HepG2 (cell line): Measurements from ENCODE around the gene NFAT5. TPM values are rescaled to one million over a fixed set of nuclear protein-coding genes. Genes with fewer than 3 reads are reported as not detected.
A peak's percentile ranks its signal among the peaks of the same experiment; 100 is the strongest.

Source experiments
- ATAC-seq: fragments of 200-7000 bp; cut with Tn5 transposase; 3 replicates; pipeline ENCODE4 v1.9.1; 2020; ENCODE audit warnings: mild to moderate bottlenecking, moderate library complexity
- BruUV-seq: library from RNA; stranded (reverse); fragments of 400-500 nt; replicated peaks from 2 replicates; lab custom pipeline; 2021; lab: Mats Ljungman, UMichigan
- CTCF ChIA-PET: fragments of 300-600 bp; formaldehyde crosslinking; extraction: SDS; loops from one replicate; lab custom pipeline; 2021; ENCODE audit warnings: low total read pairs, inconsistent platforms, low intra/inter-chr PET ratio; lab: Yijun Ruan, JAX
- POLR2A ChIA-PET: fragments of 350-600 bp; sonication (Branson Sonifier 250); formaldehyde crosslinking; loops from one replicate; lab custom pipeline; 2020; ENCODE audit warnings: antibody characterized with exemption, inconsistent platforms; lab: Yijun Ruan, JAX
- DNase-seq: peaks from one replicate; pipeline ENCODE4 v3.0.0-alpha.2; 2015; ENCODE audit warnings: low spot score
- FAIRE-seq: peaks from 3 replicates; lab custom pipeline; 2011; peaks lifted over from hg19 to GRCh38; lab: Jason Lieb, UNC
- H2AFZ ChIP-seq: one replicate; pipeline ENCODE4 v1.6.1; 2011; ENCODE audit warnings: low read length, inconsistent platforms
- H3K27ac ChIP-seq: fragments of 300-600 bp; 3 replicates; pipeline ENCODE4 v1.8.0; 2011; ENCODE audit warnings: mixed run types, mild to moderate bottlenecking, mixed read lengths, low read length, inconsistent platforms; ENCODE audit not compliant: insufficient read depth; ENCODE audit errors: extremely low read length
- H3K27me3 ChIP-seq, 2 experiments: fragments of 200-600 bp in 1 of 2; 2 replicates in 1 of 2; 3 replicates in 1 of 2; pipeline versions ENCODE4 v1.6.0 to v1.8.0; 2011; ENCODE audit warnings: low read length in 2 of 2, mild to moderate bottlenecking in 2 of 2, moderate library complexity in 2 of 2, inconsistent platforms in 1 of 2; ENCODE audit not compliant: insufficient read depth in 2 of 2, control insufficient read depth in 1 of 2
- H3K36me3 ChIP-seq, 2 experiments: fragments of 200-600 bp in 1 of 2; replicated peaks in 1 of 2; 2 replicates in 1 of 2; 3 replicates in 1 of 2; pipeline versions ENCODE4 v1.5.1 to v1.8.0; 2011; ENCODE audit warnings: low read length in 2 of 2, inconsistent platforms in 1 of 2; ENCODE audit not compliant: insufficient read depth in 2 of 2, control insufficient read depth in 1 of 2
- H3K4me1 ChIP-seq: 2 replicates; pipeline ENCODE4 v1.5.1; 2012; ENCODE audit warnings: low read length, inconsistent platforms; ENCODE audit not compliant: insufficient read depth
- H3K4me2 ChIP-seq: 2 replicates; pipeline ENCODE4 v1.6.0; 2011; ENCODE audit warnings: low read depth, low read length, inconsistent platforms
- H3K4me3 ChIP-seq, 3 experiments: fragments of 200-600 bp in 1 of 3; sonication (generic), shearing (Covaris generic) in 1 of 3; replicated peaks in 1 of 3; 2 replicates each; pipeline ENCODE4 v1.5.1; 2011 to 2016; ENCODE audit warnings: low read length in 3 of 3, inconsistent platforms in 2 of 3, low read depth in 2 of 3, mild to moderate bottlenecking in 2 of 3, control low read depth in 1 of 3, mixed read lengths in 1 of 3; ENCODE audit not compliant: insufficient read depth in 1 of 3
- H3K79me2 ChIP-seq: one replicate; pipeline ENCODE4 v1.6.1; 2011; ENCODE audit warnings: low read length, inconsistent platforms; ENCODE audit not compliant: insufficient read depth
- H3K9ac ChIP-seq: 2 replicates; pipeline ENCODE4 v1.6.0; 2011; ENCODE audit warnings: mild to moderate bottlenecking, low read depth, low read length, inconsistent platforms; ENCODE audit not compliant: insufficient read depth
- H3K9me3 ChIP-seq: 2 replicates; pipeline ENCODE4 v1.5.1; 2012; ENCODE audit warnings: mild to moderate bottlenecking, low read length
- H4K20me1 ChIP-seq: 2 replicates; pipeline ENCODE4 v1.6.0; 2011; ENCODE audit warnings: inconsistent platforms, mild to moderate bottlenecking, low read length, moderate library complexity; ENCODE audit not compliant: insufficient read depth
- CCDC6 ChIP-seq: sonication (generic); formaldehyde crosslinking; IDR thresholded peaks from 2 replicates; pipeline ENCODE4 v1.8.1; 2022; ENCODE audit warnings: mild to moderate bottlenecking, missing genetic modification reagents, moderate library complexity
- CHD4 ChIP-seq: fragments of 200-600 bp; sonication (generic); IDR thresholded peaks from 2 replicates; pipeline ENCODE4 v1.7.0; 2017; ENCODE audit warnings: mild to moderate bottlenecking, low read length, borderline replicate concordance
- EP300 ChIP-seq, 3 experiments: sonication (generic) in 1 of 3; formaldehyde crosslinking in 1 of 3; IDR thresholded peaks; 2 replicates each; pipeline versions ENCODE4 v1.5.1 to v1.6.1; 2011 to 2020; ENCODE audit warnings: low read depth in 2 of 3, low read length in 2 of 3, borderline replicate concordance in 1 of 3, improper control_type of control experiment in 1 of 3, mild to moderate bottlenecking in 1 of 3, missing genetic modification reagents in 1 of 3, moderate library complexity in 1 of 3
- ISX ChIP-seq: sonication (generic); formaldehyde crosslinking; conservative IDR thresholded peaks from 2 replicates; pipeline ENCODE4 v1.5.0; 2020; ENCODE audit warnings: missing genetic modification reagents
- PBX2 ChIP-seq: IDR thresholded peaks from 2 replicates; pipeline ENCODE4 v1.6.1; 2016; ENCODE audit warnings: control low read depth
- SATB2 ChIP-seq: sonication (generic); formaldehyde crosslinking; IDR thresholded peaks from 2 replicates; pipeline ENCODE4 v1.5.0; 2020; ENCODE audit warnings: missing genetic modification reagents
- TBL1XR1 ChIP-seq: fragments of 150-350 bp; IDR thresholded peaks from 2 replicates; pipeline ENCODE4 v1.6.1; 2014; ENCODE audit warnings: borderline replicate concordance, low read length; ENCODE audit not compliant: partially characterized antibody
- ZMYM2 ChIP-seq: sonication (generic); formaldehyde crosslinking; IDR thresholded peaks from 2 replicates; pipeline ENCODE4 v1.8.0; 2022; ENCODE audit warnings: mild to moderate bottlenecking, missing genetic modification reagents
- ZNF629 ChIP-seq: sonication (generic); formaldehyde crosslinking; conservative IDR thresholded peaks from 2 replicates; pipeline ENCODE4 v1.5.0; 2020; ENCODE audit warnings: missing genetic modification reagents
- ZNF777 ChIP-seq: sonication (generic); formaldehyde crosslinking; IDR thresholded peaks from 2 replicates; pipeline ENCODE4 v1.4.0; 2020; ENCODE audit warnings: missing genetic modification reagents
- ZNF782 ChIP-seq: sonication (generic); formaldehyde crosslinking; IDR thresholded peaks from 2 replicates; pipeline ENCODE4 v1.4.0; 2020; ENCODE audit warnings: missing genetic modification reagents, mild to moderate bottlenecking, borderline replicate concordance
- ZNF816 ChIP-seq: sonication (generic); formaldehyde crosslinking; IDR thresholded peaks from 2 replicates; pipeline ENCODE4 v1.8.0; 2022; ENCODE audit warnings: missing genetic modification reagents, mild to moderate bottlenecking, borderline replicate concordance
- ZSCAN20 ChIP-seq: sonication (generic); formaldehyde crosslinking; IDR thresholded peaks from 2 replicates; pipeline ENCODE4 v1.4.0; 2020; ENCODE audit warnings: missing genetic modification reagents, mild to moderate bottlenecking, borderline replicate concordance
- ZSCAN30 ChIP-seq: sonication (generic); formaldehyde crosslinking; IDR thresholded peaks from 2 replicates; pipeline ENCODE4 v1.5.0; 2020; ENCODE audit warnings: mild to moderate bottlenecking, missing genetic modification reagents
- WGBS: methylation state at CpG from one replicate; pipeline ENCODE4 v1.1.6; 2017; ENCODE audit warnings: low lambda C conversion rate; 5-methylcytosine and 5-hydroxymethylcytosine counted together
- in situ Hi-C: cut with HindIII; loops from 2 replicates; pipeline ENCODE4 v1.10.0; 2017; ENCODE audit warnings: low pct_unique_long_range_greater_than_20kb; ENCODE audit not compliant: extremely low pct_ligation_motif_present
- intact Hi-C: fragments of 100-400 bp; cut with micrococcal nuclease; formaldehyde crosslinking; loops from one replicate; pipeline ENCODE4 v1.10.0; 2022; ENCODE audit not compliant: unreplicated experiment
- polyA plus RNA-seq, 8 experiments: library from polyadenylated mRNA; depleted of rRNA in 3 of 8; stranded (reverse) in 7 of 8; unstranded in 1 of 8; fragments of >200 nt; fragmentation: Illumina TruSeq in 4 of 8; extraction: Trizol in 4 of 8; gene quantifications; 2 replicates each; pipeline versions ENCODE4 v1.2.1 to v1.2.3, GENCODE V29; 2011 to 2016; ENCODE audit warnings: low read depth in 4 of 8, missing spikeins in 1 of 8, mixed read lengths in 1 of 8; ENCODE audit not compliant: insufficient read depth in 1 of 8
- total RNA-seq, 5 experiments: library from RNA; depleted of rRNA; stranded (reverse); fragments of >200 nt; fragmentation: Illumina TruSeq; extraction: Trizol; gene quantifications; 2 replicates each; pipeline ENCODE4 v1.2.3, GENCODE V29; 2016; ENCODE audit warnings: low read depth in 1 of 5
- TF ChIP-seq, protein P1 (sequence below): sonication (generic); formaldehyde crosslinking; IDR thresholded peaks from 2 replicates; pipeline ENCODE4 v1.5.0; 2020; ENCODE audit warnings: missing genetic modification reagents

Gene NFAT5
- total and polyA plus RNA-seq, 2 of the 13 experiments (the other 11 are each of a cell fraction or from before 2014, with no cell fraction given): 20.5 to 54.3 TPM

DNA sequence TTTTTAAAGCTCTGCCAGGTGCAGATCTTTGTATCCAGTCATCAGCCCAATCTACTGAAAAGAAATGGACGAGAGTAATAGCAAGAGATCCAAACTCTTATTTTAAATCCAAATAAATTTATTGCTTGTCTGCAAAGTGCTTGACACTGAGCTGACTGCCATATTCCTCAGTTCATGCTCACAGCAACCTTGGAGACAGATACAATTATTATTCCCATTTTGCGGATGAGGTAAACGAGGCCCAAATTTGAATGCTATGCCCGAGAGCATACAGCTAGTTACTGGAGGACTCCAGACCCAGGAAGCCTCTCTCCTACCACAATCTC is 188.3 kb downstream of the NFAT5 start:
- Histone ChIP-seq H3K79me2 (peaks cover 49% of the 10 kb centered on the region), H3K36me3 (peaks cover 7 to 32% of the 10 kb centered on the region in 2 experiments), H3K27me3 (peaks cover 0 to 5% of the 10 kb centered on the region in 2 experiments; a peak in 1 of 5 replicates), H3K9ac (peak overlapping the region; percentile 98), H3K4me3 (peak overlapping the region; percentile 96 to 100 (median 100)), H4K20me1 (no peaks in the 10 kb centered on the region), H3K4me1 (peaks cover 40% of the 10 kb centered on the region), H3K27ac (peak overlapping the region; percentile 74), H3K4me2 (peak overlapping the region; percentile 82), H2AFZ (no peak overlapping the region), H3K9me3 (no peaks in the 10 kb centered on the region)
- TF ChIP-seq ZNF629 (CRISPR knock-in tag) (peak; percentile 98), ZNF777 (no peak), ZNF782 (CRISPR knock-in tag) (0 out of 2 replicates have a peak, but pooled peaks have one; percentile 1), ZMYM2 (CRISPR knock-in tag) (peak; percentile 40; the same call in 1 of the 2 replicates), PBX2 (CRISPR knock-in tag) (no peak), ISX (CRISPR knock-in tag) (0 out of 2 replicates have a peak, but pooled peaks have one; percentile 16), TBL1XR1 (no peak), ZSCAN20 (CRISPR knock-in tag) (peak; percentile 24; the same call in 1 of the 2 replicates), SATB2 (0 out of 2 replicates have a peak, but pooled peaks have one; percentile 29), EP300 (IDR thresholded peaks at IDR 0.05; ENCODE audit: low read depth in 2 of 2, low read length in 2 of 2) (no peak), EP300 (CRISPR knock-in tag; IDR thresholded peaks at IDR 0.05; ENCODE audit: borderline replicate concordance) (no peak), ZNF816 (CRISPR knock-in tag) (0 out of 2 replicates have a peak, but pooled peaks have one; percentile 16), CHD4 (peak; percentile 80; the same call in 1 of the 2 replicates), ZSCAN30 (CRISPR knock-in tag) (peak; percentile 13; the same call in 1 of the 2 replicates), CCDC6 (CRISPR knock-in tag) (0 out of 2 replicates have a peak, but pooled peaks have one; percentile 14)
- TF ChIP-seq, protein P1, sequence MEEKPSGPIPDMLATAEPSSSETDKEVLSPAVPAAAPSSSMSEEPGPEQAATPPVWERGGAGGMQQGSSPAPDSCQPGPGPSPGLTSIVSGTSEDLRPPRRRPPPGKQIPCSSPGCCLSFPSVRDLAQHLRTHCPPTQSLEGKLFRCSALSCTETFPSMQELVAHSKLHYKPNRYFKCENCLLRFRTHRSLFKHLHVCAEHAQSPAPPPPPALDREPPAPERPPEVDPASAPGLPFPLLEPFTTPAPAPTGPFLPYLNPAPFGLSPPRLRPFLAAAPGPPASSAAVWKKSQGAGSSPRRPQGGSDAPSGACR (CRISPR knock-in tag): peak; percentile 2; the same call in 1 of the 2 replicates
- BruUV-seq: no TSS peak
- WGBS: 7% methylated on average over 4 of the region's 4 CpGs
- ChIA-PET CTCF (interaction anchor here (1.4 to 2.0 kb wide), 2 partner anchors 44 to 176 kb away, joined by 4 to 38 read pairs; no protein-coding TSS in a partner anchor), POLR2A (interaction anchor here (0.9 to 8.5 kb wide), 19 partner anchors 8 to 414 kb away, joined by 3 to 211 read pairs (median 8); partner anchors contain the start of genes NFAT5, NIP7, NQO1 and TERF2)
- ATAC-seq: no peak; the same call in 2 of the 3 replicates
- intact Hi-C loops (loop anchor here (1.0 kb wide), 2 partner anchors 28 to 358 kb away; partner anchors contain the start of gene NQO1), in situ Hi-C loops (loop anchor here (5.0 kb wide), 1 partner anchor 42 kb away; no protein-coding TSS in a partner anchor)
- no peak for FAIRE-seq
- DNase-seq: no peak
